Loucy (cell line): ENCODE data around the gene ATN1.
"Not testable (repeated sequence)": the region's sequence is repeated elsewhere in the genome, so short reads cannot be mapped to it uniquely, and the experiment has no call there.

ENCODE experiments used
- H2AFZ ChIP-seq: fragments of 200-600 bp; sonication (generic); 2 replicates; pipeline ENCODE4 v1.6.0; 2016; ENCODE audit warnings: antibody characterized with exemption, mild to moderate bottlenecking, low read length, moderate library complexity
- H3F3A ChIP-seq: fragments of 200-600 bp; 2 replicates; pipeline ENCODE4 v1.6.0; 2016; ENCODE audit warnings: antibody characterized with exemption, low read depth, mild to moderate bottlenecking
- H3K27me3 ChIP-seq: fragments of 200-600 bp; sonication (generic); 2 replicates; pipeline ENCODE4 v1.6.1; 2014; ENCODE audit warnings: low read length, mild to moderate bottlenecking; ENCODE audit not compliant: insufficient read depth, poor library complexity, severe bottlenecking
- H3K36me3 ChIP-seq: fragments of 200-600 bp; sonication (generic); 2 replicates; pipeline ENCODE4 v1.6.1; 2016; ENCODE audit warnings: low read length; ENCODE audit not compliant: insufficient read depth
- H3K4me1 ChIP-seq: fragments of 200-600 bp; sonication (generic); 2 replicates; pipeline ENCODE4 v1.5.1; 2014; ENCODE audit warnings: low read length, mild to moderate bottlenecking; ENCODE audit not compliant: insufficient read depth, poor library complexity, severe bottlenecking
- H3K4me2 ChIP-seq: fragments of 200-600 bp; sonication (generic); 2 replicates; pipeline ENCODE4 v1.6.0; 2014; ENCODE audit warnings: antibody characterized with exemption, low read length, low read depth, mild to moderate bottlenecking; ENCODE audit not compliant: poor library complexity, severe bottlenecking
- H3K4me3 ChIP-seq: fragments of 200-600 bp; sonication (generic); 2 replicates; pipeline ENCODE4 v1.5.1; 2014; ENCODE audit warnings: low read length, mild to moderate bottlenecking, mixed read lengths; ENCODE audit not compliant: poor library complexity, severe bottlenecking
- H3K79me2 ChIP-seq: fragments of 200-600 bp; sonication (generic); 2 replicates; pipeline ENCODE4 v1.6.1; 2014; ENCODE audit warnings: low read length; ENCODE audit not compliant: insufficient read depth
- H3K9ac ChIP-seq: fragments of 200-600 bp; sonication (generic); 2 replicates; pipeline ENCODE4 v1.6.0; 2014; ENCODE audit warnings: mild to moderate bottlenecking, low read depth, low read length, moderate library complexity; ENCODE audit not compliant: poor library complexity, severe bottlenecking
- H3K9me2 ChIP-seq: fragments of 200-600 bp; sonication (generic); replicated peaks from 2 replicates; pipeline ENCODE4 v1.6.1; 2016; ENCODE audit warnings: low read depth, low read length, mixed read lengths
- H3K9me3 ChIP-seq: fragments of 200-600 bp; sonication (generic); 2 replicates; pipeline ENCODE4 v1.6.1; 2014; ENCODE audit warnings: mild to moderate bottlenecking, antibody characterized with exemption, low read length, low read depth; ENCODE audit not compliant: insufficient read depth
- H4K20me1 ChIP-seq: fragments of 200-600 bp; sonication (generic); 2 replicates; pipeline ENCODE4 v1.6.0; 2014; ENCODE audit warnings: antibody characterized with exemption, low read length, mild to moderate bottlenecking; ENCODE audit not compliant: insufficient read depth, poor library complexity, severe bottlenecking
- CTCF ChIP-seq: fragments of 200-600 bp; sonication (generic); conservative IDR thresholded peaks from 2 replicates; pipeline ENCODE4 v1.5.1; 2014; ENCODE audit warnings: mild to moderate bottlenecking, antibody characterized with exemption, low read length
- EZH2phosphoT487 ChIP-seq: fragments of 200-600 bp; IDR thresholded peaks from 2 replicates; pipeline ENCODE4 v1.6.1; 2018; ENCODE audit warnings: antibody characterized with exemption, mild to moderate bottlenecking, moderate library complexity, borderline replicate concordance

Gene ATN1

GRCh38 chr12:6927379-6928021 is at the start of gene ATN1:
ATN1 (plus strand) TSS chr12:6927959; CDS start chr12:6934002, 6,043 bp downstream.
- peaks cover 14% of the 10 kb centered on the region for H4K20me1 ChIP-seq
- H3K79me2 ChIP-seq: peaks cover 51% of the 10 kb centered on the region
- H3K36me3 ChIP-seq: no peaks in the 10 kb centered on the region; the same call in 1 of the 2 replicates
- no peaks in the 10 kb centered on the region for H3K27me3 ChIP-seq
- peaks cover 59% of the 10 kb centered on the region for H3K4me1 ChIP-seq
- peak within 1 kb of the TSS; percentile 97 for H3K4me2 ChIP-seq
- H3F3A ChIP-seq: no peaks in the 10 kb centered on the region
- no peak for TF ChIP-seq EZH2phosphoT487
- TF ChIP-seq CTCF: no peak
- H3K9me2 ChIP-seq: no peaks in the 10 kb centered on the region
- H3K9ac ChIP-seq: peak within 1 kb of the TSS; percentile 96
- H3K4me3 ChIP-seq: peak within 1 kb of the TSS; percentile 90
- peak within 1 kb of the TSS; percentile 95 for H2AFZ ChIP-seq
- H3K9me3 ChIP-seq: no peaks in the 10 kb centered on the region

- H3K9me2 ChIP-seq, H3F3A ChIP-seq, H3K9ac ChIP-seq, H3K4me1 ChIP-seq, H3K4me2 ChIP-seq, H3K36me3 ChIP-seq, H3K79me2 ChIP-seq, H3K27me3 ChIP-seq, H2AFZ ChIP-seq, H3K9me3 ChIP-seq, H3K4me3 ChIP-seq, H4K20me1 ChIP-seq: not testable (repeated sequence)
Observed at GRCh38 chr12:6879824-6880223, 47.9 kb upstream of the ATN1 start.

GRCh38 chr12:6883252-6883651 is 44.5 kb upstream of the ATN1 start:
- no peak overlapping the region for H2AFZ ChIP-seq
- TF ChIP-seq EZH2phosphoT487 (no peak), CTCF (no peak)
- H3K9me3 ChIP-seq: no peaks in the 10 kb centered on the region
- H3K27me3 ChIP-seq: no peaks in the 10 kb centered on the region
- no peaks in the 10 kb centered on the region for H3F3A ChIP-seq
- H3K9me2 ChIP-seq: no peaks in the 10 kb centered on the region
- H3K4me1 ChIP-seq: no peaks in the 10 kb centered on the region
- H3K4me2 ChIP-seq: no peak overlapping the region
- no peaks in the 10 kb centered on the region for H3K79me2 ChIP-seq
- no peaks in the 10 kb centered on the region for H4K20me1 ChIP-seq
- H3K36me3 ChIP-seq: no peaks in the 10 kb centered on the region
- no peak overlapping the region for H3K4me3 ChIP-seq
- no peak overlapping the region for H3K9ac ChIP-seq

- H3F3A ChIP-seq: no peaks in the 10 kb centered on the region
- no peak overlapping the region for H3K9ac ChIP-seq
- no peak for TF ChIP-seq EZH2phosphoT487
- H3K9me2 ChIP-seq: no peaks in the 10 kb centered on the region
- no peak overlapping the region for H2AFZ ChIP-seq
- H4K20me1 ChIP-seq: no peaks in the 10 kb centered on the region
- no peaks in the 10 kb centered on the region for H3K27me3 ChIP-seq
- no peaks in the 10 kb centered on the region for H3K36me3 ChIP-seq
- H3K79me2 ChIP-seq: no peaks in the 10 kb centered on the region
- no peak overlapping the region for H3K4me3 ChIP-seq
- no peaks in the 10 kb centered on the region for H3K4me1 ChIP-seq
- H3K4me2 ChIP-seq: no peak overlapping the region
- H3K9me3 ChIP-seq: no peaks in the 10 kb centered on the region
Observed at GRCh38 chr12:6883683-6884082, 44.1 kb upstream of the ATN1 start.
